Measurements from ENCODE around the gene BICC1.
"Not testable (repeated sequence)": the region's sequence is repeated elsewhere in the genome, so short reads cannot be mapped to it uniquely, and the experiment has no call there.

BICC1 gene

GRCh38 chr10:58857251-58857805, 344.7 kb downstream of the BICC1 start:
- no peak for DNase-seq (ENCODE audit: low spot score)

- DNase-seq (ENCODE audit: low spot score), result not testable (repeated sequence)
These were observed 345.5 kb downstream of the BICC1 start for GRCh38 chr10:58858123-58858522.

GRCh38 chr10:58859526-58859925, 346.9 kb downstream of the BICC1 start:
- DNase-seq (ENCODE audit: low spot score), result no peak

- DNase-seq (ENCODE audit: low spot score), result no peak
These were observed 355.0 kb downstream of the BICC1 start for GRCh38 chr10:58867683-58868082.

- no peak for DNase-seq (ENCODE audit: low spot score)
These were observed 356.2 kb downstream of the BICC1 start for GRCh38 chr10:58868736-58869435.

- DNase-seq (ENCODE audit: low spot score), result no peak
These were observed 357.4 kb downstream of the BICC1 start for GRCh38 chr10:58870070-58870469.

- DNase-seq (ENCODE audit: low spot score), result no peak
These were observed 360.5 kb downstream of the BICC1 start for GRCh38 chr10:58873161-58873560.
